IMR-90 (cell line): Measurements from ENCODE around the gene DPP6. TPM values are rescaled to one million over a fixed set of nuclear protein-coding genes. Genes with fewer than 3 reads are reported as not detected.

Source experiments
- ATAC-seq: fragments of 200-7000 bp; cut with Tn5 transposase; 2 replicates; pipeline ENCODE4 v1.9.1; 2020; ENCODE audit warnings: low read depth, mild to moderate bottlenecking, moderate library complexity
- BruUV-seq: library from RNA; stranded (reverse); fragments of 400-500 nt; replicated peaks from 2 replicates; lab custom pipeline; 2021; lab: Mats Ljungman, UMichigan
- CTCF ChIA-PET: fragments of 300-600 bp; formaldehyde crosslinking; extraction: SDS; loops from one replicate; lab custom pipeline; 2021; ENCODE audit warnings: antibody characterized with exemption; lab: Yijun Ruan, JAX
- POLR2A ChIA-PET: fragments of 300-600 bp; sonication (Branson Sonifier 250); formaldehyde crosslinking; loops from one replicate; lab custom pipeline; 2022; ENCODE audit warnings: antibody characterized with exemption; ENCODE audit not compliant: unreplicated experiment; lab: Charles Lee
- DNase-seq: peaks from one replicate; pipeline ENCODE4 v3.0.0; 2013
- H2AFZ ChIP-seq: replicated peaks from 2 replicates; pipeline ENCODE3; 2013; ENCODE audit warnings: low read length, mild to moderate bottlenecking; ENCODE audit not compliant: poor library complexity
- H2AK5ac ChIP-seq: 2 replicates; pipeline ENCODE4 v1.6.1; 2013; ENCODE audit warnings: low read depth, low read length, inconsistent platforms
- H2AK9ac ChIP-seq: replicated peaks from 2 replicates; pipeline ENCODE3; 2013; ENCODE audit warnings: mild to moderate bottlenecking, low read depth, low read length, moderate library complexity; ENCODE audit not compliant: poor library complexity
- H2BK120ac ChIP-seq: 2 replicates; pipeline ENCODE4 v1.6.1; 2013; ENCODE audit warnings: low read depth, low read length, inconsistent platforms
- H2BK15ac ChIP-seq: 3 replicates; pipeline ENCODE4 v1.6.1; 2013; ENCODE audit warnings: low read depth, low read length, inconsistent platforms
- H2BK20ac ChIP-seq: 2 replicates; pipeline ENCODE4 v1.6.1; 2013; ENCODE audit warnings: low read depth, mild to moderate bottlenecking, inconsistent platforms, low read length, moderate library complexity
- H2BK5ac ChIP-seq: 2 replicates; pipeline ENCODE4 v1.6.1; 2013; ENCODE audit warnings: mild to moderate bottlenecking, low read depth, low read length, inconsistent platforms; ENCODE audit not compliant: poor library complexity, severe bottlenecking
- H3K14ac ChIP-seq: replicated peaks from 2 replicates; pipeline ENCODE4 v1.6.1; 2013; ENCODE audit warnings: low read depth, low read length, inconsistent platforms
- H3K18ac ChIP-seq: 2 replicates; pipeline ENCODE4 v1.6.1; 2013; ENCODE audit warnings: low read depth, low read length, control low read depth
- H3K23ac ChIP-seq: 2 replicates; pipeline ENCODE4 v1.6.1; 2013; ENCODE audit warnings: low read depth, low read length, inconsistent platforms
- H3K27ac ChIP-seq: 2 replicates; pipeline ENCODE4 v1.5.1; 2013; ENCODE audit warnings: mild to moderate bottlenecking, control low read depth, low read length; ENCODE audit not compliant: insufficient read depth
- H3K27me3 ChIP-seq: 2 replicates; pipeline ENCODE4 v1.6.1; 2013; ENCODE audit warnings: low read length; ENCODE audit not compliant: control insufficient read depth, insufficient read depth
- H3K36me3 ChIP-seq: 2 replicates; pipeline ENCODE4 v1.6.1; 2013; ENCODE audit warnings: low read length, mixed read lengths; ENCODE audit not compliant: control insufficient read depth, insufficient read depth
- H3K4ac ChIP-seq: 2 replicates; pipeline ENCODE4 v1.6.1; 2013; ENCODE audit warnings: low read depth, low read length, inconsistent platforms
- H3K4me1 ChIP-seq: 2 replicates; pipeline ENCODE4 v1.6.1; 2013; ENCODE audit warnings: low read length, mixed read lengths; ENCODE audit not compliant: control insufficient read depth, insufficient read depth
- H3K4me2 ChIP-seq: 2 replicates; pipeline ENCODE4 v1.6.1; 2013; ENCODE audit warnings: low read depth, mild to moderate bottlenecking, control low read depth, low read length, moderate library complexity
- H3K4me3 ChIP-seq: 2 replicates; pipeline ENCODE4 v1.5.1; 2013; ENCODE audit warnings: low read depth, mild to moderate bottlenecking, control low read depth, low read length, moderate library complexity; ENCODE audit not compliant: insufficient read depth
- H3K56ac ChIP-seq: 2 replicates; pipeline ENCODE4 v1.6.1; 2013; ENCODE audit warnings: low read length, inconsistent platforms; ENCODE audit not compliant: insufficient read depth; ENCODE audit errors: extremely low read depth
- H3K79me1 ChIP-seq, 2 experiments: 2 replicates each; pipeline ENCODE4 v1.6.1; 2013; ENCODE audit warnings: low read length in 2 of 2, inconsistent platforms in 1 of 2, low read depth in 1 of 2
- H3K9ac ChIP-seq: 2 replicates; pipeline ENCODE4 v1.6.1; 2013; ENCODE audit warnings: low read depth, low read length, control low read depth
- H3K9me1 ChIP-seq: 2 replicates; pipeline ENCODE4 v1.6.1; 2013; ENCODE audit warnings: low read length, inconsistent platforms; ENCODE audit not compliant: insufficient read depth
- H3K9me3 ChIP-seq: 2 replicates; pipeline ENCODE4 v1.6.1; 2013; ENCODE audit warnings: low read length; ENCODE audit not compliant: control insufficient read depth, insufficient read depth
- H4K20me1 ChIP-seq: 2 replicates; pipeline ENCODE4 v1.6.1; 2013; ENCODE audit warnings: low read length, inconsistent platforms; ENCODE audit not compliant: insufficient read depth
- H4K5ac ChIP-seq: 2 replicates; pipeline ENCODE4 v1.6.1; 2013; ENCODE audit warnings: mild to moderate bottlenecking, low read depth, low read length, control low read depth
- H4K8ac ChIP-seq, 2 experiments: 2 replicates each; pipeline ENCODE4 v1.6.1; 2013; ENCODE audit warnings: low read depth in 2 of 2, low read length in 2 of 2, control low read depth in 1 of 2, inconsistent platforms in 1 of 2
- H4K91ac ChIP-seq: 2 replicates; pipeline ENCODE4 v1.6.1; 2013; ENCODE audit warnings: low read depth, low read length, inconsistent platforms; ENCODE audit not compliant: insufficient read depth
- FOS ChIP-seq: fragments of 150-350 bp; IDR thresholded peaks from 2 replicates; pipeline ENCODE4 v1.6.1; 2016; ENCODE audit warnings: low read depth, low read length
- MXI1 ChIP-seq: IDR thresholded peaks from 2 replicates; pipeline ENCODE4 v1.6.1; 2012; ENCODE audit warnings: low read depth, mild to moderate bottlenecking, low read length, moderate library complexity, borderline replicate concordance
- NFE2L2 ChIP-seq: fragments of 150-350 bp; IDR thresholded peaks from 2 replicates; pipeline ENCODE4 v1.6.1; 2016; ENCODE audit warnings: low read depth, mild to moderate bottlenecking, low read length
- RCOR1 ChIP-seq: IDR thresholded peaks from 2 replicates; pipeline ENCODE4 v1.6.1; 2012; ENCODE audit warnings: mild to moderate bottlenecking, low read length, improper control_type of control experiment; ENCODE audit not compliant: insufficient replicate concordance
- SMC3 ChIP-seq: fragments of 150-350 bp; IDR thresholded peaks from 2 replicates; pipeline ENCODE4 v1.6.1; 2016; ENCODE audit warnings: low read depth, mild to moderate bottlenecking, antibody characterized with exemption, low read length, moderate library complexity
- WGBS, 2 experiments: methylation state at CpG; one replicate each; pipeline versions ENCODE4 v1.1.5 to v1.1.7; 2013; ENCODE audit warnings: missing lambda C conversion rate in 2 of 2; ENCODE audit not compliant: insufficient read length in 1 of 2; ENCODE audit errors: extremely low coverage in 2 of 2; 5-methylcytosine and 5-hydroxymethylcytosine counted together
- dilution Hi-C: fragments of 300-500 bp; cut with HindIII; formaldehyde crosslinking; loops from one replicate; pipeline ENCODE4 v1.14.3; 2018; ENCODE audit warnings: low sequenced_read_pairs; ENCODE audit not compliant: unreplicated experiment
- in situ Hi-C: fragments of 300-500 bp; cut with MboI; formaldehyde crosslinking; loops from 3 replicates; pipeline ENCODE4 v1.14.3; 2019; ENCODE audit warnings: low sequenced_read_pairs, inconsistent platforms, mixed read lengths
- intact Hi-C: fragments of 100-400 bp; cut with micrococcal nuclease; formaldehyde crosslinking; loops from 2 replicates; pipeline ENCODE4 v1.10.0; 2022
- polyA plus RNA-seq, 3 experiments: library from polyadenylated mRNA; depleted of rRNA; stranded (reverse); fragments of >200 nt; gene quantifications; 2 replicates each; pipeline ENCODE4 v1.2.3, GENCODE V29; 2012; ENCODE audit warnings: low replicate concordance in 1 of 3
- total RNA-seq: library from RNA; depleted of rRNA; stranded (reverse); fragments of >200 nt; gene quantifications from 2 replicates; pipeline ENCODE4 v1.2.3, GENCODE V29; 2012
- TF ChIP-seq, protein P1 (sequence below): fragments of 150-350 bp; IDR thresholded peaks from 2 replicates; pipeline ENCODE4 v1.6.1; 2017; ENCODE audit warnings: mild to moderate bottlenecking, antibody characterized with exemption, low read length, low read depth

The DPP6 gene
- total and polyA plus RNA-seq, 2 of the 4 experiments (the other 2 are of a cell fraction): not detected

GRCh38 chr7:154430640-154431039 is 378.4 kb downstream of the DPP6 start:
- Histone ChIP-seq H2AK9ac (no peak overlapping the region), H3K36me3 (no peaks in the 10 kb centered on the region), H3K27ac (no peak overlapping the region), H2BK5ac (no peak overlapping the region), H3K4me2 (no peak overlapping the region), H3K14ac (no peak overlapping the region), H4K5ac (no peak overlapping the region), H3K23ac (no peak overlapping the region), H3K56ac (no peak overlapping the region), H3K4me1 (no peaks in the 10 kb centered on the region), H2BK15ac (no peak overlapping the region), H2BK120ac (no peak overlapping the region), H3K27me3 (no peaks in the 10 kb centered on the region), H4K20me1 (no peaks in the 10 kb centered on the region), H4K8ac (no peak overlapping the region), H2AFZ (no peak overlapping the region), H3K9me3 (peaks cover 30% of the 10 kb centered on the region), H2BK20ac (no peak overlapping the region), H3K18ac (no peak overlapping the region), H3K9ac (no peak overlapping the region), H2AK5ac (no peak overlapping the region), H3K79me1 (no peaks in the 10 kb centered on the region), H3K4me3 (no peak overlapping the region), H4K91ac (no peak overlapping the region), H3K9me1 (no peaks in the 10 kb centered on the region), H3K4ac (no peak overlapping the region)
- DNase-seq: no peak
- ATAC-seq: no peak
- WGBS, 2 experiments: 70% methylated on average over 2 of the region's 9 CpGs; no CpG with 5 or more reads in 1 of the 2 experiments
- TF ChIP-seq FOS (no peak), RCOR1 (no peak), MXI1 (no peak), SMC3 (no peak), NFE2L2 (no peak)
- TF ChIP-seq, protein P1, sequence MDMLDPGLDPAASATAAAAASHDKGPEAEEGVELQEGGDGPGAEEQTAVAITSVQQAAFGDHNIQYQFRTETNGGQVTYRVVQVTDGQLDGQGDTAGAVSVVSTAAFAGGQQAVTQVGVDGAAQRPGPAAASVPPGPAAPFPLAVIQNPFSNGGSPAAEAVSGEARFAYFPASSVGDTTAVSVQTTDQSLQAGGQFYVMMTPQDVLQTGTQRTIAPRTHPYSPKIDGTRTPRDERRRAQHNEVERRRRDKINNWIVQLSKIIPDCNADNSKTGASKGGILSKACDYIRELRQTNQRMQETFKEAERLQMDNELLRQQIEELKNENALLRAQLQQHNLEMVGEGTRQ: no peak
- BruUV-seq: no TSS peak
- intact Hi-C loops: no loop called here
- POLR2A ChIA-PET: no interaction called here
- in situ Hi-C loops: no loop called here
- dilution Hi-C loops: no loop called here
- CTCF ChIA-PET: no interaction called here
